GM21526 (cell line): ENCODE results near the gene KCTD13.

Experiments
- ATAC-seq: cut with Tn5 transposase; IDR thresholded peaks from one replicate; pipeline ENCODE4 v1.9.1; 2021; ENCODE audit warnings: moderate library complexity; ENCODE audit not compliant: unreplicated experiment, low FRiP score

KCTD13 gene

GRCh38 chr16:29857133-29857760 lies 68.8 kb downstream of the KCTD13 start:
- ATAC-seq: no peak
